ENCODE results near the gene FBXL14. TPM values are rescaled to one million over a fixed set of nuclear protein-coding genes. Genes with fewer than 3 reads are reported as not detected.

The FBXL14 gene
- total and polyA plus RNA-seq, 3 experiments from 2014 or later, result 20.5 to 30.4 (median 22.1) TPM

DNA sequence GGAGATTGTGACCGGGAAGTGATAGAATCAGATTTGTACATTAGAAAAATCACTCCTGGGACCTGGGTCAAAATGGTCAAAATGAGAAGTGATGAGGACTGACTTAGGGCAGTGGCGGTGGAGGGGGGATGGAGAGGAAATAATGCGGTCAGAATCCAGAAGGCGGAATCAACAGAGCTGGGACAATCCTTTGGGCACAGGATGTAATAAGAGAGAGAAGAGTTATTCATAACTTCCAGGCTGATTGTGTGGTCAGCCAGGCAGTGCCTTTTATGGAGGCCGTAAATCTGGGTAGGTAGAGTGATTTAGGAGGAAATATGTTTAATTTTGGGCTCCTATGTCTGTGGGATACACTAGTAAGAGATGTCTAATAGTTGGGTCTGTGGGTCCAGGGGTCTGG lies 21.6 kb downstream of the FBXL14 start:
- H3K4me3 ChIP-seq (ENCODE audit: low read length), result no peak overlapping the region
- peak overlapping the region in 1 of 8 donors; percentile 74 for H3K27ac Mint-ChIP-seq
- POLR2A ChIA-PET, result no interaction called here
- no peak overlapping the region for H3K27ac ChIP-seq (ENCODE audit: low read depth, low read length)
- no peaks in the 10 kb centered on the region for H3K36me3 ChIP-seq (ENCODE audit: insufficient read depth, low read length)
- H3K27me3 Mint-ChIP-seq, result peaks cover 0 to 7% of the 10 kb centered on the region in 2 donors
- H3K36me3 Mint-ChIP-seq, result peaks cover 5 to 9% (median 5%) of the 10 kb centered on the region in 3 donors
- H3K27me3 ChIP-seq (ENCODE audit: insufficient read depth, low read length, poor library complexity, severe bottlenecking), result no peaks in the 10 kb centered on the region
- no peak overlapping the region for H3K4me3 Mint-ChIP-seq
- CTCF ChIA-PET, result no interaction called here
- H3K9me3 ChIP-seq (ENCODE audit: low read length), result no peaks in the 10 kb centered on the region
- no peaks in the 10 kb centered on the region for H3K4me1 ChIP-seq (ENCODE audit: insufficient read depth, low read length)
- no peaks in the 10 kb centered on the region for H3K4me1 Mint-ChIP-seq
- no peak for DNase-seq
- no peaks in the 10 kb centered on the region for H3K9me3 Mint-ChIP-seq

DNA sequence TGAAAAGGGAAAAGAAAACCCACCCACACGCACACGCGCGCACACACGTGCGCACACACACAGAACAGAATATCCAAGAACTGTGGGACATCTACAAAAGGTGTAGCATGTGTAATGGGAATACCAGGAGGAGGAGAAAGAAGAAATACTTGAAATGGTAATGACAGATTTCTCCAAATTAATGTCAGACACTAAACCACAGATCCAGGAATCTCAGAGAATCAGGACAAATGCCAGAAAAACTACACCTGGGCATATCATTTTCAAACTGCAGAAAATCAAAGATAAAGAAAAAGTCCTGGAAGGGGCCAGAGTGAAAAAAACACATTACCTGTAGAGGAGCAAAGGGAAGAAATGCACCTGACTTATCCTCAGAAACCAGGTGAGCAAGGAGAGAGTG lies 26.5 kb downstream of the FBXL14 start:
- POLR2A ChIA-PET, result no interaction called here
- CTCF ChIA-PET, result interaction anchor here (1.2 kb wide), 1 partner anchor 450 kb away, joined by 6 read pairs; no protein-coding TSS in a partner anchor
- H3K4me3 Mint-ChIP-seq, result no peak overlapping the region
- H3K27ac ChIP-seq (ENCODE audit: low read depth, low read length), result no peak overlapping the region
- H3K27me3 ChIP-seq (ENCODE audit: insufficient read depth, low read length, poor library complexity, severe bottlenecking), result no peaks in the 10 kb centered on the region
- H3K36me3 Mint-ChIP-seq, result peaks cover 9 to 19% (median 10%) of the 10 kb centered on the region in 3 donors
- DNase-seq, result no peak
- no peaks in the 10 kb centered on the region for H3K4me1 Mint-ChIP-seq
- H3K4me1 ChIP-seq (ENCODE audit: insufficient read depth, low read length), result no peaks in the 10 kb centered on the region
- H3K27ac Mint-ChIP-seq, result no peak overlapping the region
- no peaks in the 10 kb centered on the region for H3K9me3 ChIP-seq (ENCODE audit: low read length)
- no peak overlapping the region for H3K4me3 ChIP-seq (ENCODE audit: low read length)
- no peaks in the 10 kb centered on the region for H3K36me3 ChIP-seq (ENCODE audit: insufficient read depth, low read length)
- H3K27me3 Mint-ChIP-seq, result peaks cover 2 to 7% of the 10 kb centered on the region in 2 donors
- H3K9me3 Mint-ChIP-seq, result no peaks in the 10 kb centered on the region

DNA sequence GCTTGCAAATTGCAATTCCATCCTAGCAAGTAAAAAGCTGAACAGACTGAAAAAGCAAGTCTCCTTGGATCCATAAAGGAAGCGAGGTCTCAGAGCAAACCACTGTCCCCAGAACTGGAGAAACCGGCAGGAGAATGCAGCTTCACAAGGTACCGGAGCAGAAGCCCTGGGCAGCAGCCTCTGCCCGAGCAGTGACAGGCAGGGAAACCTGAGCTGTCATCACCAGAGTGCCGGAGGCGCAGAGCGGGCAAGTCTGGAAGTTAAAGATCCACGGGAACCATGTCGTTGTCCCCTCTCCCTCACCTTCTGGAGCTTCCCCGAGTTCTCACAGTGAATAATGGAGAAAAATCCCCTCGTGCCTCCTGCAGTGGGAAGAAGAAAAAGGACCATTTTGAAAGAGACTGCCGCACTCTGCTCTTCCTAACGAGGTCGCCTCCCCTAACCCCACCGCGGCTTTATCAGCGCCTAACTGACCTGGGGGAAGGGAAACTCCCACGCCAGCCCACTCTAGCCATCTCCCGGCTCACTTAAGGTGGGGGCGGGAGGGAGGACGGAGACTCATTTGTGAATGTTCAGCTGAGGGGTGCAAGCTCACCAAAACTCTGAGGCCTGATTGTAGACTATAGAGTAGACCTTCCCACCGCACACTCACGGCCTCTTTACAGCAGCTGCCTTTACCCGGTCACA lies 27.8 kb downstream of the FBXL14 start:
- Histone ChIP-seq H3K4me3 (ENCODE audit: low read length) (no peak overlapping the region), H3K27me3 (ENCODE audit: insufficient read depth, low read length, poor library complexity, severe bottlenecking) (no peaks in the 10 kb centered on the region), H3K36me3 (ENCODE audit: insufficient read depth, low read length) (no peaks in the 10 kb centered on the region), H3K9me3 (ENCODE audit: low read length) (no peaks in the 10 kb centered on the region), H3K27ac (ENCODE audit: low read depth, low read length) (no peak overlapping the region), H3K4me1 (ENCODE audit: insufficient read depth, low read length) (no peaks in the 10 kb centered on the region)
- ChIA-PET POLR2A (no interaction called here), CTCF (interaction anchor here (1.2 kb wide), 1 partner anchor 449 kb away, joined by 6 read pairs; no protein-coding TSS in a partner anchor)
- peaks cover 9 to 19% (median 9%) of the 10 kb centered on the region in 3 donors for H3K36me3 Mint-ChIP-seq
- no peaks in the 10 kb centered on the region for H3K4me1 Mint-ChIP-seq
- no peak for DNase-seq
- no peaks in the 10 kb centered on the region for H3K9me3 Mint-ChIP-seq
- H3K4me3 Mint-ChIP-seq, result no peak overlapping the region
- H3K27ac Mint-ChIP-seq, result no peak overlapping the region
- peaks cover 2 to 4% of the 10 kb centered on the region in 2 donors for H3K27me3 Mint-ChIP-seq

DNA sequence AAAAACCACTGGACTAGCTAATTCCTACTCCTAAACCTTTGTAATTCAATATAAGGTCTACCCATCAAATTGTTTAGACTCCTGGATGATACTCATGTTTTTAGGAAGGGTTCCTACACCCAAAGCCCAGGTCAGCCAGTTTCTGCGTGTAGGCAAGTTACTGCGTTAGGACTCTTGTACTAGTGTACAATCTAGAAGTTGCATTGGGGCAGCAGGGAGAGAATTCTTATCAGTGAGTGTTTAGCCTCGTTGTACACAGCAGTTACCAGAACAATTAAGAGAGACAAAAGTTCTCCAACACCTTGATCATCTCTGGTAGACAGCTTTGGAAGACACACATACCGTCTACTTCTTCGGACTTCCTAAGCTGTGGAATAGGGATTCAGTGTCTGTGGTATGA lies 29.2 kb downstream of the FBXL14 start:
- H3K9me3 ChIP-seq (ENCODE audit: low read length), result no peaks in the 10 kb centered on the region
- H3K27ac ChIP-seq (ENCODE audit: low read depth, low read length), result no peak overlapping the region
- H3K9me3 Mint-ChIP-seq, result no peaks in the 10 kb centered on the region
- H3K27ac Mint-ChIP-seq, result no peak overlapping the region
- peaks cover 2 to 16% (median 5%) of the 10 kb centered on the region in 3 donors for H3K36me3 Mint-ChIP-seq
- H3K4me3 ChIP-seq (ENCODE audit: low read length), result no peak overlapping the region
- POLR2A ChIA-PET, result no interaction called here
- no peaks in the 10 kb centered on the region for H3K4me1 ChIP-seq (ENCODE audit: insufficient read depth, low read length)
- no peak for DNase-seq
- H3K27me3 ChIP-seq (ENCODE audit: insufficient read depth, low read length, poor library complexity, severe bottlenecking), result no peaks in the 10 kb centered on the region
- no peak overlapping the region for H3K4me3 Mint-ChIP-seq
- CTCF ChIA-PET, result no interaction called here
- no peaks in the 10 kb centered on the region for H3K36me3 ChIP-seq (ENCODE audit: insufficient read depth, low read length)
- no peaks in the 10 kb centered on the region for H3K4me1 Mint-ChIP-seq
- H3K27me3 Mint-ChIP-seq, result peaks cover 3 to 6% of the 10 kb centered on the region in 2 donors

DNA sequence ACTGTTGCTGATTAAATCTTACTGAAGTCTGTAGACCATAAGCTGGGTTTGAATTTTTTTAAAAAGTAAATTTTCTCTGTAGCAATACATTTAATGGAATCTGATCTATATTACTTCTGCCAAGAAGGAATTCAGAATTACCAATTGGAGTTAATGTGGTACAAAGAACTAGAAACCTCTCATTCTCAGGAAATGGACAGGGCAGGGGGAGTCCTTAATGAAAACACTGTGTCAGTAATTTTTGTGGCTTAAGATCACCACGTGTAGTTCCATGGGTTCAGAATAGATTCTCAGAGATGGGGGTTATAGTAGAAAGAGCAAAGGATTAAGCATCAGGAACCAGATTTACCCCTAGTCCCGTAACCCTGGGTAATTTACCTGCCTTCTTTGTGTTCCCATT lies 30.3 kb downstream of the FBXL14 start:
- no peak for DNase-seq
- Histone ChIP-seq H3K27ac (ENCODE audit: low read depth, low read length) (no peak overlapping the region), H3K36me3 (ENCODE audit: insufficient read depth, low read length) (no peaks in the 10 kb centered on the region), H3K4me1 (ENCODE audit: insufficient read depth, low read length) (no peaks in the 10 kb centered on the region), H3K27me3 (ENCODE audit: insufficient read depth, low read length, poor library complexity, severe bottlenecking) (no peaks in the 10 kb centered on the region), H3K4me3 (ENCODE audit: low read length) (no peak overlapping the region), H3K9me3 (ENCODE audit: low read length) (no peaks in the 10 kb centered on the region)
- CTCF ChIA-PET, result no interaction called here
- Mint-ChIP-seq H3K27ac (no peak overlapping the region), H3K36me3 (peaks cover 0 to 16% (median 5%) of the 10 kb centered on the region in 3 donors), H3K4me1 (no peaks in the 10 kb centered on the region), H3K9me3 (no peaks in the 10 kb centered on the region), H3K4me3 (no peak overlapping the region), H3K27me3 (peaks cover 8% of the 10 kb centered on the region in 2 donors)
- POLR2A ChIA-PET, result no interaction called here

DNA sequence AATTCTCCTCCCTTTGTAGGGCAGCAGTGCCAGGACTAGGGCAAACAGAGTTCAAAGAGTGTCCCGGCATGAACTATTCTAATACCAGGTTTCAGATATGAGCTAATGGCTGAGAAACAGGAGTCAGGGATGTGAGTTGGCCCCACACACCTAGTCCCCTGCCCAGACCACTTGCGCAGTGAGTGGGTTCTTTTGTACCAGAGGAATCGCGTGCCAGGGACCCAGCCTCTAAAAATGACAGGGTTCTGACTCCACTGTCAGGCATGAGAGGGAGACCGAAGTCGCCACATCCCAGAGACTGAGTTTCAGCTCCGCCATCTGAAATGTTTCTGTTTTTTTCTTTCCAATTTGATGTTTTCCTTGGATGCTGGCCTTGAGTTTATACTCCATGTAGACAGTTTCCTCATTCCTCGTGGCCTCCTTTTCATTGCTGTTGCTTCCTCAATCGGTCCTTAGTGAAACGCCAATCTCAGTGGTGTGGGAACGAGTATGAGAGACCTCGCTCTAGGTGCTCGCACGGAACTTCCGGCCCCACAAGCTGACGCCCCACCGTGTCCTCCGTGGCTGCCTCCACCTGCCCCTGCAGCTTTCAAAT lies 31.5 kb downstream of the FBXL14 start:
- CTCF ChIA-PET, result no interaction called here
- H3K27me3 Mint-ChIP-seq, result peaks cover 8 to 11% of the 10 kb centered on the region in 2 donors
- Histone ChIP-seq H3K4me1 (ENCODE audit: insufficient read depth, low read length) (no peaks in the 10 kb centered on the region), H3K27me3 (ENCODE audit: insufficient read depth, low read length, poor library complexity, severe bottlenecking) (no peaks in the 10 kb centered on the region), H3K27ac (ENCODE audit: low read depth, low read length) (no peak overlapping the region), H3K4me3 (ENCODE audit: low read length) (no peak overlapping the region), H3K9me3 (ENCODE audit: low read length) (no peaks in the 10 kb centered on the region), H3K36me3 (ENCODE audit: insufficient read depth, low read length) (no peaks in the 10 kb centered on the region)
- POLR2A ChIA-PET, result no interaction called here
- H3K9me3 Mint-ChIP-seq, result no peaks in the 10 kb centered on the region
- no peak overlapping the region for H3K4me3 Mint-ChIP-seq
- H3K36me3 Mint-ChIP-seq, result peaks cover 0 to 16% (median 5%) of the 10 kb centered on the region in 3 donors
- H3K27ac Mint-ChIP-seq, result no peak overlapping the region
- DNase-seq, result no peak
- no peaks in the 10 kb centered on the region for H3K4me1 Mint-ChIP-seq

DNA sequence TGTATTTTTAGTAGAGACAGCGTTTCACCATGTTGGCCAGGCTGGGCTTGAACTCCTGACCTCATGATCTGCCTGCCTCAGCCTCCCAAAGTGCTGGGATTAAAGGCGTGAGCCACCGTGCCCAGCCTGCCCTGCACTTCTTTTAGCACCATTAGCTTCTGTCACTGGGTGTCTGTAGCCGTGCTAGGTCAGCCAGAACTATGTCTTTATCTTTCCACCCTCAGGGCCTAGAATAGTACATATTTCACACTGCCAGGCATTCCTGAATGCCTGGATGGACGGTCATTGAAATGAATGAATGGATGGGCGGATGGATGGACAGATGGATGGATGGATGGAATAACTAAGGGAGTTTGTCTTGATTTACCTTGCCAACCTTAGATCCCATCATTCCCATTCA lies 33.7 kb downstream of the FBXL14 start:
- Mint-ChIP-seq H3K4me1 (peaks cover 0 to under 1% (median 0%) of the 10 kb centered on the region in 3 donors), H3K36me3 (peaks cover 0 to 10% (median 3%) of the 10 kb centered on the region in 3 donors), H3K4me3 (no peak overlapping the region), H3K9me3 (no peaks in the 10 kb centered on the region), H3K27ac (no peak overlapping the region), H3K27me3 (peaks cover 8 to 15% of the 10 kb centered on the region in 2 donors)
- CTCF ChIA-PET, result no interaction called here
- Histone ChIP-seq H3K27ac (ENCODE audit: low read depth, low read length) (no peak overlapping the region), H3K9me3 (ENCODE audit: low read length) (no peaks in the 10 kb centered on the region), H3K4me1 (ENCODE audit: insufficient read depth, low read length) (no peaks in the 10 kb centered on the region), H3K36me3 (ENCODE audit: insufficient read depth, low read length) (no peaks in the 10 kb centered on the region), H3K4me3 (ENCODE audit: low read length) (no peak overlapping the region), H3K27me3 (ENCODE audit: insufficient read depth, low read length, poor library complexity, severe bottlenecking) (no peaks in the 10 kb centered on the region)
- DNase-seq, result no peak
- POLR2A ChIA-PET, result no interaction called here

DNA sequence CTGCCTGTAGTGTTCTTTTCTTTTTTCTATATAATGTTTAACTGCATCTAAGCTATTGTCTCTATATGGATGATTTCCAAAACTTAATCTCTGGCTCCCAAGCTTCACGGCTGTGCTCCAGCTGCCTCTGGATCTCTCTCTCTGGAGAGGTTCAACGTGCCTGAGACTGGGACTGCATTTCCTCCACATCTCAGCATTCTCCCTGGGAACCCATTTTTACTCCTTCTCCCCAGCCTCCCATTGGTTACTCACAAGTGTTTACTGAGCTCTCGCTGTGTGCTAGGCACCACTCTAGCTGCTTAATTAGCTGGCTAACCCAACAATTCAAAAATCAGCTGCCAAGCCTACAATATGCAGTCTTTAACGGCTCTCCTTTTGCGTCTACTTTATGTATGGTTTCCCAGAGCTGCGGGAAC lies 34.7 kb downstream of the FBXL14 start:
- no peak overlapping the region for H3K27ac Mint-ChIP-seq
- H3K9me3 ChIP-seq (ENCODE audit: low read length), result no peaks in the 10 kb centered on the region
- no peak overlapping the region for H3K4me3 ChIP-seq (ENCODE audit: low read length)
- H3K4me1 ChIP-seq (ENCODE audit: insufficient read depth, low read length), result no peaks in the 10 kb centered on the region
- CTCF ChIA-PET, result interaction anchor here (1.0 kb wide), 1 partner anchor 24 kb away, joined by 4 read pairs; no protein-coding TSS in a partner anchor
- H3K36me3 ChIP-seq (ENCODE audit: insufficient read depth, low read length), result no peaks in the 10 kb centered on the region
- H3K4me1 Mint-ChIP-seq, result peaks cover 0 to 4% (median 0%) of the 10 kb centered on the region in 3 donors
- H3K9me3 Mint-ChIP-seq, result no peaks in the 10 kb centered on the region
- no peak overlapping the region for H3K27ac ChIP-seq (ENCODE audit: low read depth, low read length)
- no peak for DNase-seq
- H3K4me3 Mint-ChIP-seq, result no peak overlapping the region
- H3K27me3 ChIP-seq (ENCODE audit: insufficient read depth, low read length, poor library complexity, severe bottlenecking), result no peaks in the 10 kb centered on the region
- H3K27me3 Mint-ChIP-seq, result peaks cover 8 to 15% of the 10 kb centered on the region in 2 donors
- POLR2A ChIA-PET, result no interaction called here
- H3K36me3 Mint-ChIP-seq, result peaks cover 0 to 3% (median 2%) of the 10 kb centered on the region in 3 donors

Data from CD8-positive, alpha-beta memory T cell (primary cell).